HG03097 (cell line): ENCODE data around the gene ANO4.
"Not testable (repeated sequence)": the region's sequence is repeated elsewhere in the genome, so short reads cannot be mapped to it uniquely, and the experiment has no call there.

Experiments used
- ATAC-seq: cut with Tn5 transposase; IDR thresholded peaks from one replicate; pipeline ENCODE4 v1.9.1; 2021; ENCODE audit not compliant: unreplicated experiment, low FRiP score

The ANO4 gene

DNA sequence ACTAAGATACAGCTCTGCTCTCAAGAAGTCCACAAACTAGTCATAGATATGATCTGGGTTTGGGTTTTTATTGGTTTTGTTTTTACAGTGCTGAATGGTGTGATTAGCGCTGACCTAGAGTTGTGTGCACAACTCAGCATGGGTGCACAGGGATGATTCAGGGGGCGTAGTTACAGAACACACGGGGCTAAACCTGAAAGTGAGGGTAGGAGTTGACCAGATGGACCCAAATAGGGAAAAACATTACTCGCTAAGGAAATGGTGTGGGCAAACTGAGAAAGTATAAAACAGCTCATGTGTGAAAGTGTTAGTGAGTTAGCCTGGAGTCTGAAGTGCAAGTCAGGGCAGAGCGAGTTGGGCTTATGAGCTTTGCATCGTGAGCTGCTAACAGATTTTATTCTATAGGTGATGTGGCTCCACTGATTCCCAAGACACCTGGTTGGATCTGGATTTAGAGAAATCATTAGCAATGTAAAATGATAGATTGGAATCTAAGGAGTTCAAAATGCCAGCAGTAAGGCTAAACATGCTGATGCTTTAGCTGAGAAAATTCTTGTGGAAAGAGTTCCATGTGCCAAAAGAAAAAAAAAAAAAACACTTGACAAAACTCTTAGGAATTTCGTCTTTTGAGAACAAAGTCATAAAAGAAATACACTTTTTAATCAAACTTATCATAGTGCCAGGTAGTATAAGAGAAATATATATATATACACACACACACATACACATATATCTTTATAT is 280.5 kb downstream of the ANO4 start:
- no peak for ATAC-seq

GRCh38 chr12:101076921-101077320 is 282.3 kb downstream of the ANO4 start:
- ATAC-seq, result no peak

DNA sequence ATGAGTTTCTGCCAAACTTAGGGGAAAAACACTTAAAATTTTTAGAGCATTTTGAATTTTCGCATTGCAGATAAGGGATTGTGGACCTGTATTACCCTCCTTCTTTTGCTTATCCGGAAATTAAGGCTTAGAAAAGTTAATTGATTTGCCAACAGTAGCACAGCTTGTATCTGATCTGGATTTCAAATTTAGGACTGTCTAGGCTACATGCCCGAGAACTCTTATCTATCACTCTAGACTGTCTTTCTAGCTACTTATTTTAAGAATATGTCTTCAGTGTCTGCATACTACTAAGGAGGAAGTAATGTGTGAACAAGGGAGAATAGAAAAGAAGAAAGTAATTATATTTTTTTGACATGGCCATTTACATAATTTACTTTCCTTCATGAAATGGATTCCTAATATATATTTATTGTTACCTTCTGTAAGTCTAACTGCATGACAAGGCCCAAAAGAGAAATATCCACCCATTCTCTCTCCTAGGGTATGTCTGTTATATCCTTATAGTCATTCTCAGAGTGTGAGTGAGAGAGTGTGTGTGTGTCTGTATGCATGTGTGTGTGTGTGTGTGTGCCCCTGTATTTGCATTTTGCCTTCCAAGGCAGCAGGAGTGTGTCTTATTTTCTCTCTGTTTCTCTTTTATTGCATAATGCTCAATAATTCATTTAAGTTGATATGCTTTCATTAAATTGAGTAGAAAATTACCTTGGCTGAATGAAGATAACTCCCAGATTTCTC is 283.4 kb downstream of the ANO4 start:
- ATAC-seq, result no peak

GRCh38 chr12:101078536-101079285 is 284.1 kb downstream of the ANO4 start:
- no peak for ATAC-seq

DNA sequence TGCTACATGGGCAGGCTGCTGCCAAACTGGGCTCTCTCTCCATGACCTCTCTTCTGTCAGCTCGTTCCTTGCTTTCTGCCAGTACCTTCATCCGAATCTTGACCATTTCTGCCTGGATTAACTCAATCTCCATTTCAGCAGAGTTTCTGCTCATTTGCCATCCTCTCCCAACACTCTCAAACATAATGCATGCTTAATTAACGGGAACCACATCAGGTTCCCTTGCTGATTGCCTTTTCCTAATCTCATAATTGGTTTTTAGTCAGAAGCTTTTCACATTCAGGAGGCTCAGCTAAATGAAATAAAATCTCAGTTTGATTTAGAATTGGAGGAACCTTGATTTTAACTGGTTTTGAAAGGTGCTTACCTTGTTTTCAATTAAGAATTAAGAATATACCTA is 288.1 kb downstream of the ANO4 start:
- no peak for ATAC-seq

GRCh38 chr12:101086490-101087135 is 292.0 kb downstream of the ANO4 start:
- no peak for ATAC-seq

DNA sequence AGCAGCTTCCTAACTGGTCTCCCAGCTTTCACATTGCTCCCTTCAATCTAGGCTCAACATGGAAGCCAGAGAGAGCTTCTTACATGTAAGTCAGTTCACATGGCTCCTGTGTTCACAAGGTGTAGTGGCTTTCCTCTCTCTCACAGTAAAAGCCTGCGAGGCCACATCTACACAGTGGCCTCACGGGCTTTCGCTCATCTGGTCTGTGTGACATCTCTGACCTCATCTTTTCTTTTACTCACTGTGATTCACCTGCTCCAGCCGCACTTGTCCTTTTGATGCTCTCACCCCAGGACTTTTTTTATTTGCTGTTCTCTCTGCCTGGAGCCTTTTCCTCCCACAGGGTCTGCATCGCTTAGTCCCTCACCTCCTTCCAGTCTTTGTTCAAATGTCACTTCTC is 293.3 kb downstream of the ANO4 start:
- no peak for ATAC-seq

GRCh38 chr12:101089271-101089670 is 294.7 kb downstream of the ANO4 start:
- no peak for ATAC-seq

GRCh38 chr12:101090222-101090621 is 295.6 kb downstream of the ANO4 start:
- ATAC-seq, result not testable (repeated sequence)

DNA sequence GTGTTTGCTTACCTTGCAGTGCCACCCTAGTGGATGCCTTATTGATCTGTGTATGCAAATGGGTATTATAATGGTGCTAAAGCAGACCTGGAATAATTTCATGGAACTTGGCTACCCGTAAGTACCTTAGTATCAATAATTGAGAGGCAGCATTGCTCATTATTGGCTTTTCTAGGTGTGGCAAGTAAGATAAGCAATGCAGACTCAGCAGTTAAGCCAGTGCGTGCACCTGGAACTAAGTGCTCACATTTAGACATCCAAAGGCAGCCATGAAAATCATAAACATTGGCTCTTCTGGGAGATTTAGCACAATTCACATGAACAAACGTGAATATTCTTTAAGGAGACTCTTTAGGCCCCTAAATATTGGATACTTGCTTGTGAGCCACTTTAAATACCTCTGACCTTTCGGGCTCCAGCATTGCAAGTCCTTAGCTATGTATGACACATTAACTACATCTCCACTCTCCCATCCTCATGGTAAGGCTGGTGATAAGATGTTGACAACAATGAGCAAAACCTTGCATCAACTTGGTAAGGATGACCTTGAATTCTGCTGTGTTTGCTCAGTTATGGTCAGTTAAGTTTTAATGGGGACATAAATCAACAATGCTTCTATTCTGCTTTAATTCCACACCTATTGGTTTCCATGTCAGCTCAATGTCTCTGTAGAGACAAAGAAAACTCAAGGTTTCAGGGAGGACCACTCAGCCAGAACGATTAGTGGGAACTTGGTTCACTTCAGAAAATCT is 303.4 kb downstream of the ANO4 start:
- ATAC-seq, result no peak

- no peak for ATAC-seq
Observed at GRCh38 chr12:101107032-101107763, 312.6 kb downstream of the ANO4 start.

DNA sequence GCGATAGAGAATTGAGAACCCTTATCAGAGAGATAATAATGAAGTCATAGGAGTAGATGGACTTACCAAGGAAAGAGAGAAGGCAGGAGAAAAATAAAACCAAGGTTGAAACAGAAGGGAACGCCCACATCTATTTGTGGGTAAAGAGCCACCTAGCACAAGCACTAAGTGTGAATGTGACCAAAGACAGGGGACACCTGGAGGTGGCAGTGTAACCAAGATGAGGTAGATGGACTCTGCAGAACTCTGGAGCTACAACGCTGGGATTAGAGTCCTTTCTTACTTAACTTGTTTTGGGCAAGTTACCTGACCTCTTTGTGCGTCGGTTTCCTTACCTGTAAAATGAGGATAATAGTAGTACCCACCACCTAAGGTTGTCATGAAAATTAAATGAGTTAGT is 313.6 kb downstream of the ANO4 start:
- ATAC-seq, result no peak

GRCh38 chr12:101110866-101111265 is 316.3 kb downstream of the ANO4 start:
- ATAC-seq, result no peak

- ATAC-seq, result no peak
Observed at GRCh38 chr12:101111441-101111840, 316.9 kb downstream of the ANO4 start.

DNA sequence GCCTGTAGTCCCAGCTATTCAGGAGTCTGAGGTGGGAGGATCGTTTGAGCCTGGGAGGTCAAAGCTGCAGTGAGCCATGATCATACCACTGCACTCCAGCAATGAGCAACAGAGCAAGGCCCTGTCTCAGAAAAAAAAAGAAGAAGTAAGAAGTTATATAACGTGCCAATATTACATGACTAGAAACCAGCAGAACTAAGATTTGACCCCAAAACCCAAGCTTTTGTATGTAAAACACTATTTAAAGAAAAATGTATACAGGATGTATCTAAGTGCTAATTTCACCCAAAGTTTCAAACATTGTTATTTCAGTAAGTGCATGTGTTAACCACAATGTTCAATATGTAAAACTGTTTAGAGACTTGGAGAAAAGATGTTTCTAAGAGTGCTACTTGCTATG is 320.8 kb downstream of the ANO4 start:
- ATAC-seq, result no peak

DNA sequence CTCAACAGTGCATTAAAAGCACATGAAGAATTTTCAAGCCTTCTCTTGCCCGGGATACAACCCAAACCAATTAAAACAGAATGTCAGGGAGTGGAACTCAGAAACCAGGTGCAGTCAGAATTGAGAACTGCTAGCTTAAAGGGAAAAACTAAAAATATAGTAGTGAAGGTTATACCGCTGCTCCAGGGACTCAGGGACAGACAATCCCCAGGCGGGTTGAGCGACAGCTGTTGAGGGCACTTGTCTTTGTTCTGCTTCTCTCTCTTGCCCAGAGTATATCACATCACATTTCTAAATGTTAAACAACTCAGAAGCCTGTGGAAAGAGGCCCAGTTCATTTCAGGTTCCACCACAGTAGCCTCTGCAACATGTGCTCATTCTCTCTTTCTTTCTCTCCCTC is 322.3 kb downstream of the ANO4 start:
- no peak for ATAC-seq

- ATAC-seq, result no peak
Observed at GRCh38 chr12:101117842-101118241, 323.3 kb downstream of the ANO4 start.

DNA sequence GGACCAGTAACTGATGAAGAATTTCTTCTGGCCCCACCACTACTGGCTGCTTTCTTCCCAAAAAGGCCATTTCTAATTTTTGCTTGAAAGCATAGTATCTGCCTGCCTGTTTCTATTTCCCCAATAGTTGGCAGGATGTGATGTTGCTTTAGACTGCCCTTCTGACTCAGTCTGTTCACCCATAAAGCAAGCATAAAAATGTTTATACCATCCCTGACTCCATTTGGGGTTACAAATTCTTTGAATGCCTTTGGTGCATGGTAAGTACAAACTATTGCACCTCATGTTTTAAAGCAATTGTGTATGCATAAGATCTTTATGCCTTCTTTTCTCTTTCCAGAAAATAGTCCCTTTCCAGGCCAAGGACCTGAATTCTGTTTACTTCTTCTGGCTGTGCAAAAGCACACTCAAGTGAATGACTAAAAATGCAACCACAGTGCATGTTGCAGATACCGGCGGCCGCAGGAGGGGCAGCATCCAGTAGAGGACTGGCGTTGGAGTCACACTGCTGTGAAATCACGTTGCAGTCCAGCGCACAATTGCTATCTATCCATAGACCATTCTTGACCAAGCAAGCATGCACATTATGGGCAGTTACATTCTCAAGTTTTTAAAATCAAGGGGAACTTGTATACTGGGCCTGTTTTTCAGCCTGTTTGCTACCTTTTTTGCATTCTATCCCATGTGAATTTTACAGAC is 333.1 kb downstream of the ANO4 start:
- ATAC-seq, result no peak
